COLO829 (cell line): ENCODE data around the gene PROP1.
"Not testable (repeated sequence)": the region's sequence is repeated elsewhere in the genome, so short reads cannot be mapped to it uniquely, and the experiment has no call there.

Source experiments
- DNase-seq: peaks from one replicate; pipeline ENCODE4 v3.0.0; 2012; ENCODE audit warnings: low spot score

Gene PROP1

GRCh38 chr5:177995691-177996595, at the start of gene PROP1:
Gene PROP1 (minus strand): TSS chr5:177996242. CDS start chr5:177995933, 309 bp downstream.
- DNase-seq = no peak

GRCh38 chr5:178019379-178020030, 23.5 kb upstream of the PROP1 start:
- not testable (repeated sequence) for DNase-seq

- DNase-seq = not testable (repeated sequence)
Measured at GRCh38 chr5:178012758-178013157, 16.7 kb upstream of the PROP1 start.

GRCh38 chr5:178011816-178012554, 15.9 kb upstream of the PROP1 start:
- DNase-seq = not testable (repeated sequence)

- DNase-seq = not testable (repeated sequence)
Measured at GRCh38 chr5:178007272-178007671, 11.2 kb upstream of the PROP1 start.

- not testable (repeated sequence) for DNase-seq
Measured at GRCh38 chr5:178006536-178007231, 10.6 kb upstream of the PROP1 start.

GRCh38 chr5:178006181-178006535, 10.1 kb upstream of the PROP1 start:
- not testable (repeated sequence) for DNase-seq

GRCh38 chr5:177997846-177998245, 1.8 kb upstream of the PROP1 start:
- DNase-seq = no peak

GRCh38 chr5:177997319-177997670, 1.3 kb upstream of the PROP1 start:
- peak; percentile 61 for DNase-seq

- DNase-seq = no peak
Measured at GRCh38 chr5:177996660-177997318, 747 bp upstream of the PROP1 start.

GRCh38 chr5:177994561-177995190, 1.4 kb downstream of the PROP1 start:
- DNase-seq = no peak

GRCh38 chr5:177994063-177994462, 2.0 kb downstream of the PROP1 start:
- no peak for DNase-seq

- DNase-seq = no peak
Measured at GRCh38 chr5:177992466-177992865, 3.6 kb downstream of the PROP1 start.

GRCh38 chr5:177988989-177989625, 6.9 kb downstream of the PROP1 start:
- no peak for DNase-seq

GRCh38 chr5:177987326-177987725, 8.7 kb downstream of the PROP1 start:
- no peak for DNase-seq

GRCh38 chr5:177985430-177986040, 10.5 kb downstream of the PROP1 start:
- no peak for DNase-seq

- DNase-seq = no peak
Measured at GRCh38 chr5:177984584-177985206, 11.3 kb downstream of the PROP1 start.

GRCh38 chr5:177983763-177984583, 12.1 kb downstream of the PROP1 start:
- no peak for DNase-seq

GRCh38 chr5:177982956-177983355, 13.1 kb downstream of the PROP1 start:
- DNase-seq = no peak
